HEK293T (cell line): ENCODE measurements around the gene BASP1.
"Not testable (repeated sequence)": the region's sequence is repeated elsewhere in the genome, so short reads cannot be mapped to it uniquely, and the experiment has no call there.

ENCODE experiments used
- CTCF ChIA-PET: fragments of 350-600 bp; formaldehyde crosslinking; extraction: SDS; loops from one replicate; lab custom pipeline; 2021; ENCODE audit warnings: antibody characterized with exemption, inconsistent platforms; lab: Yijun Ruan, JAX
- POLR2A ChIA-PET: fragments of 350-600 bp; formaldehyde crosslinking; extraction: SDS; loops from one replicate; lab custom pipeline; 2020; ENCODE audit warnings: antibody characterized with exemption, inconsistent platforms; lab: Yijun Ruan, JAX
- DNase-seq: peaks from one replicate; pipeline ENCODE4 v3.0.0; 2012; ENCODE audit warnings: mixed read lengths; ENCODE audit errors: extremely low spot score
- ARNT ChIP-seq: fragments of 450-650 bp; IDR thresholded peaks from 2 replicates; pipeline ENCODE4 v1.6.1; 2017; ENCODE audit warnings: mild to moderate bottlenecking
- BHLHE40 ChIP-seq: fragments of 450-650 bp; IDR thresholded peaks from 2 replicates; pipeline ENCODE4 v1.6.1; 2016; ENCODE audit warnings: mild to moderate bottlenecking, moderate library complexity, borderline replicate concordance
- CTBP1 ChIP-seq: fragments of 450-650 bp; IDR thresholded peaks from 2 replicates; pipeline ENCODE4 v1.6.1; 2016; ENCODE audit warnings: borderline replicate concordance
- ELF4 ChIP-seq: fragments of 450-650 bp; IDR thresholded peaks from 2 replicates; pipeline ENCODE4 v1.6.1; 2017; ENCODE audit warnings: antibody characterized with exemption
- FOXA1 ChIP-seq: fragments of 450-650 bp; IDR thresholded peaks from 2 replicates; pipeline ENCODE4 v1.6.1; 2016; ENCODE audit warnings: mild to moderate bottlenecking
- FOXK2 ChIP-seq: fragments of 450-650 bp; IDR thresholded peaks from 2 replicates; pipeline ENCODE4 v1.6.1; 2016; ENCODE audit warnings: mild to moderate bottlenecking
- FOXM1 ChIP-seq: fragments of 450-650 bp; IDR thresholded peaks from 2 replicates; pipeline ENCODE4 v1.6.1; 2017; ENCODE audit warnings: mild to moderate bottlenecking, borderline replicate concordance
- HDGF ChIP-seq: fragments of 450-650 bp; IDR thresholded peaks from 2 replicates; pipeline ENCODE4 v1.6.1; 2017; ENCODE audit warnings: antibody characterized with exemption, borderline replicate concordance
- L3MBTL2 ChIP-seq: fragments of 450-650 bp; conservative IDR thresholded peaks from 2 replicates; pipeline ENCODE4 v1.6.1; 2016; ENCODE audit warnings: mild to moderate bottlenecking
- LEF1 ChIP-seq: fragments of 450-650 bp; IDR thresholded peaks from 2 replicates; pipeline ENCODE4 v1.6.1; 2017; ENCODE audit warnings: mild to moderate bottlenecking, borderline replicate concordance
- NFRKB ChIP-seq: fragments of 450-650 bp; IDR thresholded peaks from 2 replicates; pipeline ENCODE4 v1.6.1; 2016; ENCODE audit warnings: mild to moderate bottlenecking, moderate library complexity
- SP1 ChIP-seq: fragments of 450-650 bp; IDR thresholded peaks from 2 replicates; pipeline ENCODE4 v1.6.1; 2017
- SUZ12 ChIP-seq: fragments of 450-650 bp; IDR thresholded peaks from 2 replicates; pipeline ENCODE4 v1.6.1; 2016; ENCODE audit warnings: mild to moderate bottlenecking
- TARDBP ChIP-seq: fragments of 450-650 bp; IDR thresholded peaks from 2 replicates; pipeline ENCODE4 v1.6.1; 2016
- ZNF384 ChIP-seq: fragments of 450-650 bp; IDR thresholded peaks from 2 replicates; pipeline ENCODE4 v1.6.1; 2016
- TF ChIP-seq, protein P1 (sequence below): fragments of 450-650 bp; IDR thresholded peaks from 2 replicates; pipeline ENCODE4 v1.6.1; 2016

BASP1 gene

DNA sequence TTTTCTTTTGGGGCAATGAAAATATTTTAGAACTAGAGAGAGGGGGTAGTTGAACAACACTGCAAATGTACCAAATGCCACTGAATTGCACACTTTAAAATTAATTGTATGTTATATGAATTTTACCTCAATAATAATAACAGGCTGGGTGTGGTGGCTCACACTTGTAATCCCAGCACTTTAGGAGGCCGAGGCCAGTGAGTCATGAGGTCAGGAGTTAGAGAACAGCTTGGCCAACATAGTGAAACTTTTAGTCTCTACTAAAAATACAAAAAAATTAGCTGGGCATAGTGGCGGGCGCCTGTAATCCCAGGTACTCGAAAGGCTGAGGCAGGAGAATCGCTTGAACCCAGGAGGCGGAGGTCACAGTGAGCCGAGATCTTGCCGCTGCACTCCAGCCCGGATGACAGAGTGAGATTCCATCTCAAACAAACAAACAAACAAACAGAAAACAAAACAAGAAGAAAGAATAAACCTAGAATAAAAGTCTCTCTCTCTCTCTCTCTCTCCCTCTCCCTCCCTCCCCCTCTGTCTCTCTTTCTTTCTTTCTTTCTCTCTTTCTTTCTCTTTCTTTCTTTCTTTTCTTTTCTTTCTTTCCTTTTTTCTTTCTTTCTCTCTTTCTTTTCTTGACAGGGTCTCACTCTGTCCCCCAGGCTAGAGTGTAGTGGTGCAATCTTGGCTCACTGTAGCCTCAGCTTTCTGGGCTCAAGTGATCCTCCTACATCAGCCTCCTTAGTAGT lies 91.1 kb downstream of the BASP1 start:
- ChIA-PET CTCF (no interaction called here), POLR2A (no interaction called here)
- DNase-seq = no peak
- TF ChIP-seq FOXM1 (no peak), SP1 (no peak), ELF4 (no peak), BHLHE40 (no peak)

DNA sequence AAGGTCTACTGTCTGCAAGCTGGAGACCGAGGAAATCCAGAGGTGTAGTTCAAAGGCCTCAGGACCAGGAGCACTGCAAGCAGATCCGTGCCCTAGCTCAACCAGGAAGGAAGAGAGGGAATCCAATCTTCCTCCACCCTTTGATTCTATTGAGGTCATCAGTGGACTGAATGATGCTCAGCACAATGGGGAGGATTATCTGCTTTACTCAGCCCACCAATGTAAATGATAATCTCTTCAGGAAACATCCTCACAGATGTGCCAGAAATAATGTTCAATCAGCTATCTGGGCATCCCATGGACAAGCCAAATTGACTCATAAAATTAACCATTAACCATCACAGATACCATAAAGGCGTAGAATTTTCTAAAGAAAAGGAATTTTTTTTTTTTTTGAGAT lies 92.0 kb downstream of the BASP1 start:
- CTCF ChIA-PET = no interaction called here
- TF ChIP-seq LEF1 (no peak), ELF4 (no peak), ARNT (no peak), NFRKB (no peak), TARDBP (no peak), SP1 (no peak), HDGF (no peak), FOXA1 (no peak), BHLHE40 (no peak), L3MBTL2 (no peak), ZNF384 (no peak), CTBP1 (no peak), FOXK2 (no peak), SUZ12 (no peak), FOXM1 (no peak)
- TF ChIP-seq, protein P1, sequence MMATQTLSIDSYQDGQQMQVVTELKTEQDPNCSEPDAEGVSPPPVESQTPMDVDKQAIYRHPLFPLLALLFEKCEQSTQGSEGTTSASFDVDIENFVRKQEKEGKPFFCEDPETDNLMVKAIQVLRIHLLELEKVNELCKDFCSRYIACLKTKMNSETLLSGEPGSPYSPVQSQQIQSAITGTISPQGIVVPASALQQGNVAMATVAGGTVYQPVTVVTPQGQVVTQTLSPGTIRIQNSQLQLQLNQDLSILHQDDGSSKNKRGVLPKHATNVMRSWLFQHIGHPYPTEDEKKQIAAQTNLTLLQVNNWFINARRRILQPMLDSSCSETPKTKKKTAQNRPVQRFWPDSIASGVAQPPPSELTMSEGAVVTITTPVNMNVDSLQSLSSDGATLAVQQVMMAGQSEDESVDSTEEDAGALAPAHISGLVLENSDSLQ = no peak
- DNase-seq = no peak
- POLR2A ChIA-PET = no interaction called here

DNA sequence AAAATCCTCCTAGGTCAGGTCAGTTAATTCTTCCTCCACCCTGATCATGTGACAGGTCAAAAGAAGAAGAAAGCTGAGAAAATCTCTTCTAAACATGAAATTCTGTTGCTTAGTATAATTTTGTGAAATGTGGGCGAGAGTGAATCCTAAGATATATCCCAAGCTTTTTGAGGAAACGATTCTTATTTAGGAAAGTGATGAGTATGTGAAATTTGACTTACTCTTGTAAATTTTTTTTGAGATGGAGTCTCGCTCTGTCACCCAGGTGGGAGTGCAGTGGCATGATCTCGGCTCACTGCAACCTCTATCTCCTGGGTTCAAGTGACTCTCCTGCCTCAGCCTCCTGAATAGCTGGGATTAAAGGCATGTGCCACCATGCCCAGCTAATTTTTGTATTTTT lies 93.1 kb downstream of the BASP1 start:
- POLR2A ChIA-PET, DNase-seq: not testable (repeated sequence)
- CTCF ChIA-PET = interaction anchor here (0.6 kb wide), 1 partner anchor 151 kb away, joined by 4 read pairs; no protein-coding TSS in a partner anchor

DNA sequence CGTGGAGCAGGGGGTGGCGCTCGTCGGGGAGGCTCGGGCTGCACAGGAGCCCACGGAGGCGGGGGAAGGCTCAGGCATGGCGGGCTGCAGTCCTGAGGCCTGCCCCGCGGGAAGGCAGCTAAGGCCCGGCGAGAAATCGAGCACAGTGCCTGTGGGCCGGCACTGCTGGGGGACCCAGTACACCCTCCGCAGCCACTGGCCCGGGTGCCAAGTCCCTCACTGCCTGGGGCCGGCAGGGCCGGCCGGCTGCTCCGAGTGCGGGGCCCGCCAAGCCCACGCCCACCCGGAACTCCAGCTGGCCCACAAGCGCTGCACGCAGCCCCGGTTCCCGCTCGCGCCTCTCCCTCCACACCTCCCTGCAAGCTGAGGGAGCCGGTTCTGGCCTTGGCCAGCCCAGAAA lies 94.4 kb downstream of the BASP1 start:
- CTCF ChIA-PET, POLR2A ChIA-PET, DNase-seq: not testable (repeated sequence)

DNA sequence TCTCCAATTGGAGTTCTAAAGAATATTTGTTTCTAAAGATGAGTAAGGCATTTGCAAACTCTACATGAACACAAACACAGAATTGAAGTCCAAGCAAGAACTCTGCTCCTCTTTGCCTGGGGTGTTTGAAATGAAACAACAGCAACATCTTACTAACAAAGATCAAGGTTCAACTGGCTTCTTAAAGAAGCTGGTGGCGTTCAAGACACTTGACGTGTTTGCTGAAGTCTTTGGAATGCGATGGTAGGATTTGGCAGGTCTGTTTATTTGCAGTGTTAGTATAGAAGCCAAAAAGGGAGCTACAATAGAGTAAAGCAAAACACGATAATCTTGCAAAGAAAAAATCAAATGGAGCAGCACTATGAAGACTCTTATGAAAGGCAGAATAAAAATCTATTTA lies 94.9 kb downstream of the BASP1 start:
- TF ChIP-seq L3MBTL2 = no peak
- no peak for TF ChIP-seq TARDBP
- no peak for TF ChIP-seq FOXM1
- TF ChIP-seq CTBP1 = no peak
- no peak for TF ChIP-seq FOXK2
- TF ChIP-seq HDGF = no peak
- no peak for TF ChIP-seq FOXA1
- TF ChIP-seq SP1 = no peak
- TF ChIP-seq, protein P1 = no peak
- no peak for TF ChIP-seq ZNF384
- TF ChIP-seq BHLHE40 = no peak
- TF ChIP-seq ARNT = no peak
- TF ChIP-seq SUZ12 = no peak
- POLR2A ChIA-PET = no interaction called here
- CTCF ChIA-PET = no interaction called here

DNA sequence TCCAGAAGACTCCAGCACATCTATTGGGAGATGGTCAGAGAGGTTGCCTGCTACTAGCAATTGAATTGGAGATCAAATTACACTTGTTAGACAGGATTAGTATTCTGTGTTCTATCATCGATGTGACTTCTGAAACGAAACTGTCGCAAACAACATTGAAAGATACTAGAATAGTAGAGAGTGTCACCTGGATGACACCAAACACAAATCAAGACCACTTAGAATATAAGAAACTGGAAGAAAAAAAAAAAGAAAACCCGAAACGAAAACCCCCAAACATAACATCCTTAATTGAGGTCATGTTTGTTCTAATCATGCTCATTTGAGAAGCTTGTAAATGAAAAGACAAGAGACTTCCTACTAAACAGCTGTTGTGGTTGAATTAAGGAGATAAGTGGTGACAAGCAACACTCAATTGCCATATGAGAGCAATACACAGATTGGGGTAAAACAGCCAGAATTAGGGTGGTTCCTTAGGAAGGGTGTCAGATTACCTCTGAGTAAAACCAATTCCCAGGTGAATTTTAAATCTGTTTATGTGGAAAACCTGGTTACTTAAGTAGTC lies 97.6 kb downstream of the BASP1 start:
- CTCF ChIA-PET = no interaction called here
- no peak for DNase-seq
- POLR2A ChIA-PET = interaction anchor here (1.1 to 1.3 kb wide), 2 partner anchors 64 to 97 kb away, joined by 3 to 4 read pairs; no protein-coding TSS in a partner anchor
- TF ChIP-seq SUZ12 (no peak), ZNF384 (no peak), ELF4 (no peak), ARNT (no peak), CTBP1 (no peak), BHLHE40 (no peak), FOXK2 (no peak), NFRKB (no peak), FOXM1 (no peak), SP1 (no peak), L3MBTL2 (no peak)
- TF ChIP-seq, protein P1 = no peak

More for the DNA sequence above, 94.9 kb downstream of the BASP1 start:
- no peak for DNase-seq
